HEK293T (cell line): ENCODE results near the gene MICAL2.

ENCODE experiments used
- BHLHE40 ChIP-seq: fragments of 450-650 bp; IDR thresholded peaks from 2 replicates; pipeline ENCODE4 v1.6.1; 2016; ENCODE audit warnings: mild to moderate bottlenecking, moderate library complexity, borderline replicate concordance
- ELF4 ChIP-seq: fragments of 450-650 bp; IDR thresholded peaks from 2 replicates; pipeline ENCODE4 v1.6.1; 2017; ENCODE audit warnings: antibody characterized with exemption
- FOXA1 ChIP-seq: fragments of 450-650 bp; IDR thresholded peaks from 2 replicates; pipeline ENCODE4 v1.6.1; 2016; ENCODE audit warnings: mild to moderate bottlenecking
- FOXM1 ChIP-seq: fragments of 450-650 bp; IDR thresholded peaks from 2 replicates; pipeline ENCODE4 v1.6.1; 2017; ENCODE audit warnings: mild to moderate bottlenecking, borderline replicate concordance
- PKNOX1 ChIP-seq: fragments of 450-650 bp; IDR thresholded peaks from 2 replicates; pipeline ENCODE4 v1.6.1; 2016
- SP1 ChIP-seq: fragments of 450-650 bp; IDR thresholded peaks from 2 replicates; pipeline ENCODE4 v1.6.1; 2017
- TARDBP ChIP-seq: fragments of 450-650 bp; IDR thresholded peaks from 2 replicates; pipeline ENCODE4 v1.6.1; 2016

- TF ChIP-seq FOXM1, result no peak
- TF ChIP-seq BHLHE40, result no peak
- no peak for TF ChIP-seq PKNOX1
- no peak for TF ChIP-seq FOXA1
- no peak for TF ChIP-seq ELF4
- no peak for TF ChIP-seq SP1
- TF ChIP-seq TARDBP, result no peak
These were observed 114.8 kb downstream of the MICAL2 start for GRCh38 chr11:12225046-12225739.
